HepG2 (cell line): Measurements from ENCODE around the gene ADAMTS8. TPM values are rescaled to one million over a fixed set of nuclear protein-coding genes. Genes with fewer than 3 reads are reported as not detected.

Experiments used
- ATAC-seq: fragments of 200-7000 bp; cut with Tn5 transposase; 3 replicates; pipeline ENCODE4 v1.9.1; 2020; ENCODE audit warnings: mild to moderate bottlenecking, moderate library complexity
- BruUV-seq: library from RNA; stranded (reverse); fragments of 400-500 nt; replicated peaks from 2 replicates; lab custom pipeline; 2021; lab: Mats Ljungman, UMichigan
- CTCF ChIA-PET: fragments of 300-600 bp; formaldehyde crosslinking; extraction: SDS; loops from one replicate; lab custom pipeline; 2021; ENCODE audit warnings: low total read pairs, inconsistent platforms, low intra/inter-chr PET ratio; lab: Yijun Ruan, JAX
- POLR2A ChIA-PET: fragments of 350-600 bp; sonication (Branson Sonifier 250); formaldehyde crosslinking; loops from one replicate; lab custom pipeline; 2020; ENCODE audit warnings: antibody characterized with exemption, inconsistent platforms; lab: Yijun Ruan, JAX
- DNase-seq: peaks from one replicate; pipeline ENCODE4 v3.0.0-alpha.2; 2015; ENCODE audit warnings: low spot score
- FAIRE-seq: peaks from 3 replicates; lab custom pipeline; 2011; peaks lifted over from hg19 to GRCh38; lab: Jason Lieb, UNC
- H2AFZ ChIP-seq: one replicate; pipeline ENCODE4 v1.6.1; 2011; ENCODE audit warnings: low read length, inconsistent platforms
- H3K27ac ChIP-seq: fragments of 300-600 bp; 3 replicates; pipeline ENCODE4 v1.8.0; 2011; ENCODE audit warnings: mixed run types, mild to moderate bottlenecking, mixed read lengths, low read length, inconsistent platforms; ENCODE audit not compliant: insufficient read depth; ENCODE audit errors: extremely low read length
- H3K27me3 ChIP-seq, 2 experiments: fragments of 200-600 bp in 1 of 2; 2 replicates in 1 of 2; 3 replicates in 1 of 2; pipeline versions ENCODE4 v1.6.0 to v1.8.0; 2011; ENCODE audit warnings: low read length in 2 of 2, mild to moderate bottlenecking in 2 of 2, moderate library complexity in 2 of 2, inconsistent platforms in 1 of 2; ENCODE audit not compliant: insufficient read depth in 2 of 2, control insufficient read depth in 1 of 2
- H3K36me3 ChIP-seq, 2 experiments: fragments of 200-600 bp in 1 of 2; replicated peaks in 1 of 2; 2 replicates in 1 of 2; 3 replicates in 1 of 2; pipeline versions ENCODE4 v1.5.1 to v1.8.0; 2011; ENCODE audit warnings: low read length in 2 of 2, inconsistent platforms in 1 of 2; ENCODE audit not compliant: insufficient read depth in 2 of 2, control insufficient read depth in 1 of 2
- H3K4me1 ChIP-seq: 2 replicates; pipeline ENCODE4 v1.5.1; 2012; ENCODE audit warnings: low read length, inconsistent platforms; ENCODE audit not compliant: insufficient read depth
- H3K4me2 ChIP-seq: 2 replicates; pipeline ENCODE4 v1.6.0; 2011; ENCODE audit warnings: low read depth, low read length, inconsistent platforms
- H3K4me3 ChIP-seq, 3 experiments: fragments of 200-600 bp in 1 of 3; sonication (generic), shearing (Covaris generic) in 1 of 3; replicated peaks in 1 of 3; 2 replicates each; pipeline ENCODE4 v1.5.1; 2011 to 2016; ENCODE audit warnings: low read length in 3 of 3, inconsistent platforms in 2 of 3, low read depth in 2 of 3, mild to moderate bottlenecking in 2 of 3, control low read depth in 1 of 3, mixed read lengths in 1 of 3; ENCODE audit not compliant: insufficient read depth in 1 of 3
- H3K79me2 ChIP-seq: one replicate; pipeline ENCODE4 v1.6.1; 2011; ENCODE audit warnings: low read length, inconsistent platforms; ENCODE audit not compliant: insufficient read depth
- H3K9ac ChIP-seq: 2 replicates; pipeline ENCODE4 v1.6.0; 2011; ENCODE audit warnings: mild to moderate bottlenecking, low read depth, low read length, inconsistent platforms; ENCODE audit not compliant: insufficient read depth
- H3K9me3 ChIP-seq: 2 replicates; pipeline ENCODE4 v1.5.1; 2012; ENCODE audit warnings: mild to moderate bottlenecking, low read length
- H4K20me1 ChIP-seq: 2 replicates; pipeline ENCODE4 v1.6.0; 2011; ENCODE audit warnings: inconsistent platforms, mild to moderate bottlenecking, low read length, moderate library complexity; ENCODE audit not compliant: insufficient read depth
- CC2D1A ChIP-seq: sonication (generic); formaldehyde crosslinking; IDR thresholded peaks from 2 replicates; pipeline ENCODE4 v1.8.1; 2023; ENCODE audit warnings: mild to moderate bottlenecking, missing genetic modification reagents
- HIVEP1 ChIP-seq: sonication (generic); formaldehyde crosslinking; IDR thresholded peaks from 2 replicates; pipeline ENCODE4 v1.4.0; 2020; ENCODE audit warnings: mild to moderate bottlenecking, missing genetic modification reagents
- HOXA3 ChIP-seq: sonication (generic); formaldehyde crosslinking; IDR thresholded peaks from 2 replicates; pipeline ENCODE4 v1.5.0; 2020; ENCODE audit warnings: missing genetic modification reagents
- KAT2B ChIP-seq: fragments of 150-350 bp; IDR thresholded peaks from 2 replicates; pipeline ENCODE4 v1.6.1; 2014; ENCODE audit warnings: low read depth, low read length, borderline replicate concordance
- KMT2A ChIP-seq: sonication (generic); formaldehyde crosslinking; IDR thresholded peaks from 2 replicates; pipeline ENCODE4 v1.4.0; 2020; ENCODE audit warnings: missing genetic modification reagents
- MED1 ChIP-seq: sonication (generic); formaldehyde crosslinking; IDR thresholded peaks from 2 replicates; pipeline ENCODE4 v1.4.0; 2020; ENCODE audit warnings: missing genetic modification reagents
- NR2F1 ChIP-seq, 2 experiments: fragments of 450-650 bp in 1 of 2; formaldehyde crosslinking in 1 of 2; IDR thresholded peaks; 2 replicates each; pipeline versions ENCODE4 v1.5.0 to v1.6.1; 2016 to 2020; ENCODE audit warnings: mild to moderate bottlenecking in 1 of 2, missing compliant biosample characterization in 1 of 2, missing genetic modification reagents in 1 of 2, moderate library complexity in 1 of 2
- PHF8 ChIP-seq: sonication (generic); formaldehyde crosslinking; IDR thresholded peaks from 2 replicates; pipeline ENCODE4 v1.5.0; 2020; ENCODE audit warnings: missing genetic modification reagents
- SIN3B ChIP-seq: fragments of 150-350 bp; IDR thresholded peaks from 2 replicates; pipeline ENCODE4 v1.6.1; 2014; ENCODE audit warnings: low read length
- SRSF4 ChIP-seq: fragments of 200-400 bp; formaldehyde crosslinking; IDR thresholded peaks from one replicate; pipeline ENCODE4 v1.6.1; 2018; ENCODE audit warnings: mild to moderate bottlenecking, low read depth, low read length, moderate library complexity; ENCODE audit not compliant: poor library complexity, severe bottlenecking
- XRCC5 ChIP-seq: fragments of 200-400 bp; formaldehyde crosslinking; optimal IDR thresholded peaks from 2 replicates; pipeline ENCODE3; 2017; ENCODE audit warnings: mild to moderate bottlenecking, low read length
- ZBTB38 ChIP-seq: sonication (generic); formaldehyde crosslinking; IDR thresholded peaks from 2 replicates; pipeline ENCODE4 v1.5.1; 2020; ENCODE audit warnings: mild to moderate bottlenecking, missing genetic modification reagents
- ZNF552 ChIP-seq: sonication (generic); formaldehyde crosslinking; IDR thresholded peaks from 2 replicates; pipeline ENCODE4 v1.9.0; 2022; ENCODE audit warnings: missing genetic modification reagents, mild to moderate bottlenecking, borderline replicate concordance
- ZNF83 ChIP-seq: sonication (generic); formaldehyde crosslinking; IDR thresholded peaks from 2 replicates; pipeline ENCODE4 v1.4.0; 2020; ENCODE audit warnings: missing genetic modification reagents, mild to moderate bottlenecking, borderline replicate concordance
- WGBS: methylation state at CpG from one replicate; pipeline ENCODE4 v1.1.6; 2017; ENCODE audit warnings: low lambda C conversion rate; 5-methylcytosine and 5-hydroxymethylcytosine counted together
- in situ Hi-C: cut with HindIII; loops from 2 replicates; pipeline ENCODE4 v1.10.0; 2017; ENCODE audit warnings: low pct_unique_long_range_greater_than_20kb; ENCODE audit not compliant: extremely low pct_ligation_motif_present
- intact Hi-C: fragments of 100-400 bp; cut with micrococcal nuclease; formaldehyde crosslinking; loops from one replicate; pipeline ENCODE4 v1.10.0; 2022; ENCODE audit not compliant: unreplicated experiment
- polyA plus RNA-seq, 8 experiments: library from polyadenylated mRNA; depleted of rRNA in 3 of 8; stranded (reverse) in 7 of 8; unstranded in 1 of 8; fragments of >200 nt; fragmentation: Illumina TruSeq in 4 of 8; extraction: Trizol in 4 of 8; gene quantifications; 2 replicates each; pipeline versions ENCODE4 v1.2.1 to v1.2.3, GENCODE V29; 2011 to 2016; ENCODE audit warnings: low read depth in 4 of 8, missing spikeins in 1 of 8, mixed read lengths in 1 of 8; ENCODE audit not compliant: insufficient read depth in 1 of 8
- total RNA-seq, 5 experiments: library from RNA; depleted of rRNA; stranded (reverse); fragments of >200 nt; fragmentation: Illumina TruSeq; extraction: Trizol; gene quantifications; 2 replicates each; pipeline ENCODE4 v1.2.3, GENCODE V29; 2016; ENCODE audit warnings: low read depth in 1 of 5
- TF ChIP-seq, protein P1 (sequence below): sonication (generic); formaldehyde crosslinking; IDR thresholded peaks from 2 replicates; pipeline ENCODE4 v1.5.0; 2020; ENCODE audit warnings: mild to moderate bottlenecking, missing genetic modification reagents, borderline replicate concordance
- TF ChIP-seq, protein P2 (sequence below): sonication (generic); formaldehyde crosslinking; IDR thresholded peaks from 2 replicates; pipeline ENCODE4 v1.4.0; 2020; ENCODE audit warnings: mild to moderate bottlenecking, low read depth, missing genetic modification reagents

ADAMTS8 gene
- total and polyA plus RNA-seq, 2 of the 13 experiments (the other 11 are each of a cell fraction or from before 2014, with no cell fraction given) = not detected

DNA sequence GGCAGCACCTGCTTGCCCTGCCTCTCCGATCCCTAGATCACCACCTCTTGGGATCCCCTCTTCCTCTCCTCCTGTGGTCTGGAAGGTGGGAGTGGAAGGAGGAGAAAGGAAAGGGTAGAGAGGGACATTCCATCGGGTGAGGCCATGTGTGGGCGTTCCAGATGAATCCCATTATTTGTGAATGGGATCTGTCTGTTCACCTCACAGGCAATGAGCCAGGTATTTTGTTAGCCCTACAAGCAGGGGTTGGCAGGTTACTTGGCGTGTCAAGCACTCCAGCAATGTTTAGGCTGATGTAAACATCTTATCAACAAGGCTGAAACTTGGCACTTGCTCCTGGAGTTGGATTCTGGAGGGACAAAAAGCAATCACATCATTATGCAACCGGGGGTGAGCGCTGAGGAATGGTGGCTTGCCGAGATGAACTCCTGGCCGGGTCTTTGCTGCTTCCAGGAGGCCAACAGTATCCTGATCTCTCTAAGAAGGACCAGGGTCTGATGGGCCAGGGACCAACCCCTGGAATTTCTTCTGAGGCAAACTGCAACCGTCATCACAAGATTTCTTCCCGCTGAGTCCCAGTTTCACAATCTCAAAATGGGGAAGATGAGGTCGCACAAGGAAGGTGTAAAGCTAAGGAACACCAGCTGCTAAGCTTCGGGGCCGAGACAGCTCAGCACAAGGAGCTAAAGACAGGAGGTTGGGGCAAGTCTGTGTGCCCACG is 7.8 kb downstream of the ADAMTS8 start:
- Histone ChIP-seq H3K9me3 (no peaks in the 10 kb centered on the region), H3K4me2 (no peak overlapping the region), H4K20me1 (no peaks in the 10 kb centered on the region), H3K27ac (no peak overlapping the region), H3K9ac (no peak overlapping the region), H3K27me3 (peaks cover 7 to 92% of the 10 kb centered on the region in 2 experiments; a peak in 4 of 5 replicates), H3K36me3 (no peaks in the 10 kb centered on the region)
- intact Hi-C loops (no loop called here), in situ Hi-C loops (loop anchor here (5.0 kb wide), 1 partner anchor 208 kb away; no protein-coding TSS in a partner anchor)
- no peak for FAIRE-seq
- 20% methylated on average over 10 of the region's 14 CpGs for WGBS
- no peak for DNase-seq
- POLR2A ChIA-PET = no interaction called here
- TF ChIP-seq XRCC5 (no peak), KAT2B (no peak)
- TF ChIP-seq, all 625 proteins: peak for 0
- Histone ChIP-seq H3K4me3 (no peak overlapping the region), H3K79me2 (no peaks in the 10 kb centered on the region), H3K4me1 (no peaks in the 10 kb centered on the region), H2AFZ (no peak overlapping the region)
- CTCF ChIA-PET = no interaction called here
- no TSS peak for BruUV-seq
- no peak for ATAC-seq

DNA sequence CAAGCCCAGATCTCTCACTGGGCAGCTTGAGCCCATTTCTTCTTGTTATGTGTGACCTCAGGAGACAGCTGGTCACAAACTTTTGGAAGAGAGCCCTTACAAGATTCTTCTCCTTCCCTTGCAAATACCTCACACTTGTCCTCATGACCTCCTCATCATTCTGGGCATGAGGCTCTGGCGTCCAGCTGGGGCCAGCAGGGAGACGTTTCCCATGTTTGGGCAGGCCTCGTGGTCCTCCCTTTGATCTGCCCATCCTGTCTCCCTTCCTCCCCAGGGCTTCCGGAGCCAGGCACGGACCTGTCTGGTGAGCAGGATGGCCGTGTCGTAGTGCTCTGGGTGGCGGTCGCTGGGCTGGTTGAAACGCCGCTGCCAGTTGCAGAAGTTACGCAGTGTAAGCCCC is 9.7 kb downstream of the ADAMTS8 start:
- H3K79me2 ChIP-seq = no peaks in the 10 kb centered on the region
- ChIA-PET POLR2A (no interaction called here), CTCF (no interaction called here)
- no peaks in the 10 kb centered on the region for H3K9me3 ChIP-seq
- no peaks in the 10 kb centered on the region for H3K36me3 ChIP-seq
- ATAC-seq (no peak), DNase-seq (no peak), FAIRE-seq (no peak)
- in situ Hi-C loops = no loop called here
- no peak overlapping the region for H3K4me3 ChIP-seq
- peaks cover 14 to 90% of the 10 kb centered on the region in 2 experiments; a peak in 3 of 5 replicates for H3K27me3 ChIP-seq
- H3K27ac ChIP-seq = no peak overlapping the region
- no peak overlapping the region for H3K9ac ChIP-seq
- no peaks in the 10 kb centered on the region for H4K20me1 ChIP-seq
- H3K4me2 ChIP-seq = no peak overlapping the region
- H3K4me1 ChIP-seq = no peaks in the 10 kb centered on the region
- H2AFZ ChIP-seq = no peak overlapping the region
- WGBS = 52% methylated on average over 8 of the region's 12 CpGs
- BruUV-seq = no TSS peak
- intact Hi-C loops = no loop called here
- no peak for TF ChIP-seq ZNF83
- TF ChIP-seq, protein P1, sequence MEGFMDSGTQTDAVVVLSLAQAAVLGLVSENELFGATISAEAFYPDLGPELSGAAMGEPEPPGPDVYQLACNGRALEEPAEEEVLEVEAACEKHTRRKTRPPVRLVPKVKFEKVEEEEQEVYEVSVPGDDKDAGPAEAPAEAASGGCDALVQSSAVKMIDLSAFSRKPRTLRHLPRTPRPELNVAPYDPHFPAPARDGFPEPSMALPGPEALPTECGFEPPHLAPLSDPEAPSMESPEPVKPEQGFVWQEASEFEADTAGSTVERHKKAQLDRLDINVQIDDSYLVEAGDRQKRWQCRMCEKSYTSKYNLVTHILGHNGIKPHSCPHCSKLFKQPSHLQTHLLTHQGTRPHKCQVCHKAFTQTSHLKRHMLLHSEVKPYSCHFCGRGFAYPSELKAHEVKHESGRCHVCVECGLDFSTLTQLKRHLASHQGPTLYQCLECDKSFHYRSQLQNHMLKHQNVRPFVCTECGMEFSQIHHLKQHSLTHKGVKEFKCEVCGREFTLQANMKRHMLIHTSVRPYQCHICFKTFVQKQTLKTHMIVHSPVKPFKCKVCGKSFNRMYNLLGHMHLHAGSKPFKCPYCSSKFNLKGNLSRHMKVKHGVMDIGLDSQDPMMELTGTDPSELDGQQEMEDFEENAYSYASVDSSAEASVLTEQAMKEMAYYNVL = no peak
- TF ChIP-seq, protein P2, sequence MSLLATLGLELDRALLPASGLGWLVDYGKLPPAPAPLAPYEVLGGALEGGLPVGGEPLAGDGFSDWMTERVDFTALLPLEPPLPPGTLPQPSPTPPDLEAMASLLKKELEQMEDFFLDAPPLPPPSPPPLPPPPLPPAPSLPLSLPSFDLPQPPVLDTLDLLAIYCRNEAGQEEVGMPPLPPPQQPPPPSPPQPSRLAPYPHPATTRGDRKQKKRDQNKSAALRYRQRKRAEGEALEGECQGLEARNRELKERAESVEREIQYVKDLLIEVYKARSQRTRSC (CRISPR knock-in tag) = no peak
- no peak for TF ChIP-seq HOXA3 (CRISPR knock-in tag)
- TF ChIP-seq SRSF4 = no peak
- no peak for TF ChIP-seq PHF8 (CRISPR knock-in tag)
- no peak for TF ChIP-seq CC2D1A (CRISPR knock-in tag)
- no peak for TF ChIP-seq ZNF552
- TF ChIP-seq MED1 = no peak
- no peak for TF ChIP-seq HIVEP1 (CRISPR knock-in tag)
- TF ChIP-seq KMT2A (CRISPR knock-in tag) = no peak
- TF ChIP-seq NR2F1 (CRISPR knock-in tag; IDR thresholded peaks at IDR 0.05) = no peak
- TF ChIP-seq ZBTB38 (CRISPR knock-in tag) = no peak
- no peak for TF ChIP-seq SIN3B
